ENCODE data around the gene MTAP. TPM values are rescaled to one million over a fixed set of nuclear protein-coding genes. Genes with fewer than 3 reads are reported as not detected.

Gene MTAP
- total RNA-seq, 1 experiment from 2014 or later: 102 TPM

- Mint-ChIP-seq H3K4me3 (no peak overlapping the region), H3K27me3 (ENCODE audit: low read depth) (no peaks in the 10 kb centered on the region), H3K9me3 (no peaks in the 10 kb centered on the region), H3K27ac (no peak overlapping the region), H3K36me3 (ENCODE audit: insufficient read depth in 1 of 3, low read depth in 3 of 3) (peaks cover 54 to 93% (median 65%) of the 10 kb centered on the region in 3 experiments), H3K4me1 (no peaks in the 10 kb centered on the region)
- Histone ChIP-seq H3T11ph (ENCODE audit: low read length) (no peak overlapping the region), H3K56ac (ENCODE audit: insufficient read length, low read depth, low read length) (no peak overlapping the region), H3K23me2 (ENCODE audit: insufficient read length, low read depth, low read length, poor library complexity, severe bottlenecking) (no peaks in the 10 kb centered on the region), H3K9me3 (ENCODE audit: control insufficient read depth, low read depth, low read length) (no peaks in the 10 kb centered on the region), H2BK15ac (ENCODE audit: low read depth, low read length) (no peak overlapping the region), H3K79me1 (ENCODE audit: insufficient read depth, low read depth, low read length, poor library complexity, severe bottlenecking) (peaks cover 3% of the 10 kb centered on the region), H4K91ac (ENCODE audit: insufficient read length, low read depth, low read length) (no peak overlapping the region), H2BK20ac (ENCODE audit: low read depth, low read length, poor library complexity, severe bottlenecking) (no peak overlapping the region), H4K8ac (replicated peaks; ENCODE audit: insufficient read length, low read depth, low read length) (no peak overlapping the region), H3K4me1 (ENCODE audit: insufficient read depth, low read length) (no peaks in the 10 kb centered on the region), H2AK5ac (ENCODE audit: insufficient read length, low read length) (no peak overlapping the region), H3K4me2 (ENCODE audit: insufficient read depth, insufficient read length, low read length) (no peak overlapping the region), H3K4ac (ENCODE audit: low read depth, low read length) (no peak overlapping the region), H4K20me1 (ENCODE audit: control insufficient read depth, insufficient read depth, insufficient read length) (no peaks in the 10 kb centered on the region), H3K27me3 (ENCODE audit: insufficient read depth, low read length) (no peaks in the 10 kb centered on the region), H3K9ac (ENCODE audit: extremely low read depth, insufficient read length, low read length) (no peak overlapping the region), H3K23ac (ENCODE audit: insufficient read length, low read depth, low read length) (no peak overlapping the region), H2AFZ (ENCODE audit: low read length) (no peak overlapping the region), H2BK5ac (ENCODE audit: insufficient read length, low read length) (no peak overlapping the region), H3K14ac (ENCODE audit: insufficient read depth, low read length) (no peak overlapping the region), H2BK12ac (ENCODE audit: insufficient read length, low read depth, low read length) (no peak overlapping the region), H2BK120ac (ENCODE audit: low read depth, low read length, poor library complexity, severe bottlenecking) (no peak overlapping the region), H3K18ac (ENCODE audit: insufficient read length, low read depth, low read length) (no peak overlapping the region), H4K5ac (ENCODE audit: insufficient read length, low read depth, low read length) (no peak overlapping the region), H3K27ac (ENCODE audit: insufficient read length, low read depth, low read length) (no peak overlapping the region), H3K79me2 (ENCODE audit: insufficient read depth, low read length) (no peaks in the 10 kb centered on the region)
- WGBS (ENCODE audit: extremely low coverage, insufficient read length, low lambda C conversion rate): no CpG with 5 or more reads among the region's 11 CpGs
- no peak for DNase-seq
- no peak for TF ChIP-seq CTCF (conservative IDR thresholded peaks at IDR 0.05)
Observed at GRCh38 chr9:21854594-21854993, 52.2 kb downstream of the MTAP start.

Measured in H9 (cell line).